Adrenal gland (tissue), 12 donors: ENCODE results near the gene FBLN1. TPM values are rescaled to one million over a fixed set of nuclear protein-coding genes. Genes with fewer than 3 reads are reported as not detected.

Experiments
- DNase-seq, 7 donors: peaks; one replicate each; pipeline ENCODE4 v3.0.0-alpha.2; 2019 to 2020
- H3K27ac ChIP-seq, 5 donors: fragments of 200-600 bp; sonication (generic) in 4 of 5; 1 replicate in 3 of 5; 2 replicates in 2 of 5; pipeline versions ENCODE4 v1.5.1 to v1.8.0; 2016 to 2020; ENCODE audit warnings: mild to moderate bottlenecking in 1 of 5
- H3K27me3 ChIP-seq: fragments of 200-600 bp; 2 replicates; pipeline ENCODE4 v1.8.0; 2021
- H3K36me3 ChIP-seq, 2 donors: fragments of 200-600 bp; replicated peaks in 1 of 2; 1 replicate in 1 of 2; 2 replicates in 1 of 2; pipeline versions ENCODE4 v1.5.1 to v1.8.0; 2018 to 2022
- H3K4me1 ChIP-seq, 2 donors: fragments of 200-600 bp; replicated peaks in 1 of 2; 1 replicate in 1 of 2; 2 replicates in 1 of 2; pipeline versions ENCODE4 v1.5.1 to v1.8.0; 2018 to 2021
- H3K4me3 ChIP-seq, 4 donors: fragments of 200-600 bp; sonication (generic) in 3 of 4; one replicate each; pipeline ENCODE4 v1.5.1; 2016 to 2018
- H3K9me3 ChIP-seq, 3 donors: fragments of 200-600 bp; sonication (generic) in 1 of 3; replicated peaks in 1 of 3; 1 replicate in 2 of 3; 2 replicates in 1 of 3; pipeline versions ENCODE4 v1.5.1 to v1.8.0; 2016 to 2021
- POLR2A ChIP-seq, 2 donors: fragments of 450-650 bp; IDR thresholded peaks; one replicate each; pipeline ENCODE4 v1.6.1; 2017; ENCODE audit warnings: antibody characterized with exemption in 2 of 2, mild to moderate bottlenecking in 2 of 2, moderate library complexity in 1 of 2
- WGBS, 4 donors: extraction: QIAGEN DNeasy Blood & Tissue Kit in 2 of 4; methylation state at CpG; one replicate each; pipeline versions ENCODE4 v1.1.5 to v1.1.7; 2013 to 2017; 5-methylcytosine and 5-hydroxymethylcytosine counted together
- intact Hi-C, 2 donors: fragments of 100-400 bp; cut with DNase I; formaldehyde crosslinking; loops; one replicate each; pipeline versions ENCODE4 v1.14.1 to v1.15.0; 2022 to 2023
- polyA plus RNA-seq, 3 donors: library from polyadenylated mRNA; stranded (reverse); fragments of 200-250 nt in 2 of 3; fragments of 350-450 nt in 1 of 3; fragmentation: Illumina TruSeq in 1 of 3; extraction: RNeasy Lipid Tissue Mini Kit (QIAGEN cat#74804) in 1 of 3; gene quantifications; one replicate each; pipeline ENCODE4 v1.2.3, GENCODE V29; 2013 to 2014
- small RNA-seq, 2 donors: library from RNA; depleted of rRNA; stranded (forward); fragments of <200 nt; gene quantifications; one replicate each; pipeline ENCODE3, GENCODE V24; 2016
- total RNA-seq, 9 donors: library from RNA; depleted of rRNA in 4 of 9; stranded (reverse); fragments of >200 nt in 4 of 9; fragments of 120-200 nt in 1 of 9; fragmentation: NEBNext Ultra II Directional in 1 of 9; extraction: Animal tissue kit (Norgen Biotek cat#: 25700) in 1 of 9; gene quantifications; one replicate each; pipeline versions ENCODE4 v1.1.0 to v1.2.4, GENCODE V29; 2013 to 2023
- TF ChIP-seq, protein P1 (sequence below), 6 experiments: fragments of 450-650 bp in 4 of 6; fragments of 200-600 bp in 2 of 6; sonication (generic) in 1 of 6; IDR thresholded peaks; 1 replicate in 5 of 6; 2 replicates in 1 of 6; pipeline versions ENCODE4 v1.5.1 to v1.8.0; 2016 to 2021; ENCODE audit warnings: antibody characterized with exemption in 6 of 6, mild to moderate bottlenecking in 2 of 6, moderate library complexity in 1 of 6
- donor health status: healthy with polysubstance abuse.
- donor health status: Bipolar disorder and iron deficiency.
- donor health status: DM: yes; HTN: yes; CAD: no.
- donor health status: DM: no; HTN: no; CAD: no.
- donor health status: DM: no; HTN: no; CAD: no.
- donor health status: DM: yes; HTN: yes; CAD: no.

FBLN1 gene
- total and polyA plus RNA-seq, 12 donors: 13.0 to 387 (median 148) TPM

DNA sequence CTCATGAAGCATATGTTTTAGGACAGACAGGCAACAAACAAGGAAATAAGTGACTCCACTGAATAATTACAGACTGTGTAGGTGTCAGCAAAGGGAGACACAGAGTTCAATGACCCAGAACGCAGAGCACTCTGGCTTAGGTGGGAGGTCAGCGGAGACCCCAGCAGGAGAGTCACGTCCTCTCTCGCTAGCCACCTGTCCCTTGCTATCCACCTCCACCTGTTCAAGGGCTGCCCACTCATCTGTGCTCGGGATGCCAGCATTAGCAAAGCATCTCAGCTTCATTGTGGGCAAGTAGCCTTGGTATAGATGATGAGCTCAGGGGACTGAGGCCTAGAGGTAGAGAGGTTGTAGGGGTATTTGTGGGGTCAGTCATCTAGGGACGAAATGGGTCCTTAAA, 147.1 kb downstream of the FBLN1 start:
- H3K27me3 ChIP-seq: peaks cover 7% of the 10 kb centered on the region
- intact Hi-C loops: loop anchor here in 1 of 2 donors (5.0 to 10.0 kb wide), 2 partner anchors 73 to 185 kb away; no protein-coding TSS in a partner anchor
- H3K4me1 ChIP-seq: peaks cover 0 to 6% of the 10 kb centered on the region in 2 donors
- no peaks in the 10 kb centered on the region for H3K36me3 ChIP-seq
- H3K4me3 ChIP-seq: no peak overlapping the region
- WGBS, 4 donors: 81 to 90% (median 85%) methylated on average over 2 to 6 of the region's 6 CpGs
- H3K9me3 ChIP-seq: no peaks in the 10 kb centered on the region
- no peak overlapping the region for H3K27ac ChIP-seq
- peak in 1 of 7 donors; percentile 39 for DNase-seq
- no peak for TF ChIP-seq POLR2A (IDR thresholded peaks at IDR 0.05)
- TF ChIP-seq, protein P1, sequence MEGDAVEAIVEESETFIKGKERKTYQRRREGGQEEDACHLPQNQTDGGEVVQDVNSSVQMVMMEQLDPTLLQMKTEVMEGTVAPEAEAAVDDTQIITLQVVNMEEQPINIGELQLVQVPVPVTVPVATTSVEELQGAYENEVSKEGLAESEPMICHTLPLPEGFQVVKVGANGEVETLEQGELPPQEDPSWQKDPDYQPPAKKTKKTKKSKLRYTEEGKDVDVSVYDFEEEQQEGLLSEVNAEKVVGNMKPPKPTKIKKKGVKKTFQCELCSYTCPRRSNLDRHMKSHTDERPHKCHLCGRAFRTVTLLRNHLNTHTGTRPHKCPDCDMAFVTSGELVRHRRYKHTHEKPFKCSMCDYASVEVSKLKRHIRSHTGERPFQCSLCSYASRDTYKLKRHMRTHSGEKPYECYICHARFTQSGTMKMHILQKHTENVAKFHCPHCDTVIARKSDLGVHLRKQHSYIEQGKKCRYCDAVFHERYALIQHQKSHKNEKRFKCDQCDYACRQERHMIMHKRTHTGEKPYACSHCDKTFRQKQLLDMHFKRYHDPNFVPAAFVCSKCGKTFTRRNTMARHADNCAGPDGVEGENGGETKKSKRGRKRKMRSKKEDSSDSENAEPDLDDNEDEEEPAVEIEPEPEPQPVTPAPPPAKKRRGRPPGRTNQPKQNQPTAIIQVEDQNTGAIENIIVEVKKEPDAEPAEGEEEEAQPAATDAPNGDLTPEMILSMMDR (IDR thresholded peaks at IDR 0.05): no peak

DNA sequence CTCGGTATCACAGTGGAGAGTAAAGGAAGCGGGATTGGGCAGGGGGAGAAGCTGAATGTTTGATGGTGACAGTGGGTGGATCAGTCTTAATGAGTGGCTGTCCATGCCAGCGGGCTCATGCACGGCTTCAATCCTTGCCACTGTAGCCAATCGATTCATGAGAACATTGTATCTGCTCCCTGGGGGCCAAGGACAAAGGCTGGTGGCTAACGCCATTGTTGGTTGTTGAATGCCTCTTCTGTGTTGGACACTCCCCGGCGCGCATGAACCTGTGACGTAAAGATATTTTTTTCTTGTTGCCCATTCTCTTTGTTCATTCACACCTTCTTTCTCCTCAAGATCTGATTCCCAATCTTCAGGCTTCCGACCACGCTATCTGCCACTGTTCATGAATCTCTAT, 148.0 kb downstream of the FBLN1 start:
- Histone ChIP-seq H3K9me3 (no peaks in the 10 kb centered on the region), H3K27ac (no peak overlapping the region), H3K4me3 (no peak overlapping the region), H3K27me3 (no peaks in the 10 kb centered on the region), H3K36me3 (no peaks in the 10 kb centered on the region), H3K4me1 (peaks cover 0 to 2% of the 10 kb centered on the region in 2 donors)
- WGBS, 4 donors: 87 to 96% (median 93%) methylated on average over 12 of the region's 12 CpGs
- TF ChIP-seq, protein P1 (IDR thresholded peaks at IDR 0.05): no peak
- TF ChIP-seq POLR2A (IDR thresholded peaks at IDR 0.05): no peak
- intact Hi-C loops: no loop called here
- peak in 1 of 7 donors; percentile 27 for DNase-seq

Small RNAs within 50 kb of the gene (small RNA-seq; reads per million reads assigned to genes)
- 0 reads per million in 2 donors for gene RNU6-1161P

Other genes with a start within 250 kb of the FBLN1 start
- not detected for gene UPK3A, start 217.9 kb upstream of the FBLN1 start, total RNA-seq
- under 1 TPM in 1 of 3 donors, not detected in 2; 0.17 TPM for gene UPK3A, start 217.9 kb upstream of the FBLN1 start, polyA plus RNA-seq
- 10 to 100 TPM in 7 of 9 donors, 1 to 10 TPM in 2; 6.8 to 47.6 (median 12.0) TPM for gene FAM118A, start 192.9 kb upstream of the FBLN1 start, total RNA-seq
- gene FAM118A, start 192.9 kb upstream of the FBLN1 start, polyA plus RNA-seq: 100 to 1,000 TPM in 1 of 3 donors, 10 to 100 TPM in 2; 28.1 to 101 (median 28.7) TPM
- under 1 TPM in 1 of 9 donors, not detected in 8; 0.06 TPM for gene SMC1B, start 89.3 kb upstream of the FBLN1 start, total RNA-seq
- gene SMC1B, start 89.3 kb upstream of the FBLN1 start, polyA plus RNA-seq: not detected
- 1 to 10 TPM in 2 of 9 donors, under 1 TPM in 5, not detected in 2; 0.14 to 1.3 (median 0.36) TPM for gene RIBC2, start 89.2 kb upstream of the FBLN1 start, total RNA-seq
- under 1 TPM; 0.16 to 0.64 (median 0.24) TPM for gene RIBC2, start 89.2 kb upstream of the FBLN1 start, polyA plus RNA-seq
- gene ATXN10, start 169.0 kb downstream of the FBLN1 start, total RNA-seq: 100 to 1,000 TPM in 8 of 9 donors, 10 to 100 TPM in 1; 84.5 to 197 (median 168) TPM
- gene ATXN10, start 169.0 kb downstream of the FBLN1 start, polyA plus RNA-seq: 100 to 1,000 TPM in 1 of 3 donors, 10 to 100 TPM in 2; 21.2 to 306 (median 24.2) TPM